ENCODE data around the gene PHF21A.

PHF21A gene

DNA sequence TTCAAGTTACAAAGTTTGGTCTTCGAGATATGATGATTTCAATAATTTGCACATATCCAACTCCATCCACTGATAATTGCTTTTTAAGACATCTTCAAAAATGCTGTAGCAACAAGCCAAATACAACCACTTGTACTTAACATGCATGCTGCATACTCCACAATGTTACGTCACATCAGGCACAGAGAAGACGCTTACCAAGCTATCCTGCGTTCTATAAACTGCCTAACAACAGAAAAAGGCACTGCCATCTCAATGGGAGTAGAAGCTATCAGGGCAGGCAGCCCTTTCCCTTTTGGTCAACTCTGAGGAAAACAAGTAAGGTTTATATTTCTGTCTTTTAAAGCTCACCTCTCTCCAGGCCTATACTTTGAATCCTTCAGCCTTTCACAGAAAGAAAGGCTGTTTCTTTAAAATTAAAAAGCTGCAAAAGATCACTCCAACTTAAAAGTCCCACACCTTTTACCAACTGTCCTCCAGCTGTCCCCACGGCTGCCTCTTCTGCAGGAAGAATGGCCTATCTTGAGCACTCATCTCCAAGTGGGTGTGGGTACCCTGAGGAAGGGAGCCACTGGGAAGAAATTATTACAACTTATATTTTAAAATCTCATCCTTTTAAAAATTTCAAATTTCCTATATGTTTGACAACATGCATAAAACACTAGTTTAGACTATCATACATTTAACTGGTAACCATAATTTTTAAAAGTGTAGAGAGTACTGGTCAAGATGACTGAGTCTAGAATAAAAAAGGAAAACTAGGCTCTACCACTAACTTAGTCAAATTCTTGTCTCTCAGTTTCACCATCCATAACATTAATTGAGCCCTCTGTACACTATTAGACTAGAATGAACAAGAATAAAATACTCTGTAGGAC is 14.5 kb downstream of the PHF21A start:
- Histone ChIP-seq H3K9me3 (ENCODE audit: low read length) (no peaks in the 10 kb centered on the region), H3K4me3 (ENCODE audit: low read depth in 1 of 2, low read length in 2 of 2) (no peak overlapping the region), H3K36me3 (ENCODE audit: insufficient read depth, low read length) (no peaks in the 10 kb centered on the region), H3K4me1 (ENCODE audit: insufficient read depth, low read length) (peaks cover 29% of the 10 kb centered on the region), H3K27me3 (ENCODE audit: control insufficient read depth in 1 of 2, insufficient read depth in 2 of 2, low read length in 2 of 2) (no peaks in the 10 kb centered on the region), H3K9ac (ENCODE audit: low read length) (no peak overlapping the region), H3K27ac (ENCODE audit: low read depth, low read length) (no peak overlapping the region)

DNA sequence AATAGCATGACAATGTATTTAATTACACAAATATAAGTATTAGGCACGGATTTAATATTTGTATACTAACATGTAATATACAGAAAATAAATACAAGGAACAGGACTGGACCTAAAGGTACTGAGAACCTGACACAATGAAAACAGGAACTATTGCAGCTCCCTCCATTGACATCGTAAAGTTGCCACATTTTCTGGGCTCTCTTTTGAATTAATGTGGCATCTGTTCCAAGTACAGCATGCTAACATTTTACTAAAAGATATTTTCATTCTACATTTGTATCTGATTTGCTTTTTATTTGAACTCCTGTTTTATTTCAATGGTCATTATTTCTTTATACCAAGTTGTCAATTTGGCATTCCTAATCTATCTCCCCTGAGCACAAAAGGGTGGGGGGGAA is 15.3 kb downstream of the PHF21A start:
- H3K9ac ChIP-seq (ENCODE audit: low read length), result no peak overlapping the region
- no peaks in the 10 kb centered on the region for H3K27me3 ChIP-seq (ENCODE audit: control insufficient read depth in 1 of 2, insufficient read depth in 2 of 2, low read length in 2 of 2)
- no peaks in the 10 kb centered on the region for H3K9me3 ChIP-seq (ENCODE audit: low read length)
- no peaks in the 10 kb centered on the region for H3K36me3 ChIP-seq (ENCODE audit: insufficient read depth, low read length)
- no peak overlapping the region for H3K27ac ChIP-seq (ENCODE audit: low read depth, low read length)
- peaks cover 29% of the 10 kb centered on the region for H3K4me1 ChIP-seq (ENCODE audit: insufficient read depth, low read length)
- H3K4me3 ChIP-seq (ENCODE audit: low read depth in 1 of 2, low read length in 2 of 2), result no peak overlapping the region

GRCh38 chr11:46105134-46105628 is 16.1 kb downstream of the PHF21A start:
- H3K9ac ChIP-seq (ENCODE audit: low read length), result no peak overlapping the region
- H3K36me3 ChIP-seq (ENCODE audit: insufficient read depth, low read length), result no peaks in the 10 kb centered on the region
- H3K4me3 ChIP-seq (ENCODE audit: low read depth in 1 of 2, low read length in 2 of 2), result no peak overlapping the region
- no peak overlapping the region for H3K27ac ChIP-seq (ENCODE audit: low read depth, low read length)
- H3K27me3 ChIP-seq (ENCODE audit: control insufficient read depth in 1 of 2, insufficient read depth in 2 of 2, low read length in 2 of 2), result no peaks in the 10 kb centered on the region
- H3K4me1 ChIP-seq (ENCODE audit: insufficient read depth, low read length), result peaks cover 29% of the 10 kb centered on the region
- no peaks in the 10 kb centered on the region for H3K9me3 ChIP-seq (ENCODE audit: low read length)

GRCh38 chr11:46102843-46103242 is 18.4 kb downstream of the PHF21A start:
- Histone ChIP-seq H3K27me3 (ENCODE audit: control insufficient read depth in 1 of 2, insufficient read depth in 2 of 2, low read length in 2 of 2) (no peaks in the 10 kb centered on the region), H3K27ac (ENCODE audit: low read depth, low read length) (no peak overlapping the region), H3K9me3 (ENCODE audit: low read length) (no peaks in the 10 kb centered on the region), H3K4me1 (ENCODE audit: insufficient read depth, low read length) (peaks cover 47% of the 10 kb centered on the region), H3K4me3 (ENCODE audit: low read depth in 1 of 2, low read length in 2 of 2) (no peak overlapping the region), H3K36me3 (ENCODE audit: insufficient read depth, low read length) (no peaks in the 10 kb centered on the region), H3K9ac (ENCODE audit: low read length) (no peak overlapping the region)

DNA sequence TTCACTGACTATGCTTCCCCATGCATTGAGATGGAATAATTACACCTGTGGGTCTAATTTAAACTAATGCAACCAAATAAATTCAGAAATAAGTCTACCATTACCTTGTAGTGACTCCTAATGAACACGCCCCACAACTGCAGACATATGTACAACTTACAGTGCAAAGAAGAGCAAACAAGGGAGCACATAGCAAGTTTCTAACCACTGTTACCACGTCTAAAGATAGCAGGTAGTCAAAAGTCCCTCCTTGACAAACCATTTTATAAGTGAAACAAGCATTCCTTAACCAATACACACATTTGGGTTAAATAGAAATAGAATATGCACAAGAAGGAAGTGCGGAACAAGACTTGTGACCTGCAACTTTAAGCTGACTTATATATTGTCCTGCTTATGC is 20.6 kb downstream of the PHF21A start:
- Histone ChIP-seq H3K4me1 (ENCODE audit: insufficient read depth, low read length) (peaks cover 37% of the 10 kb centered on the region), H3K36me3 (ENCODE audit: insufficient read depth, low read length) (no peaks in the 10 kb centered on the region), H3K27me3 (ENCODE audit: control insufficient read depth in 1 of 2, insufficient read depth in 2 of 2, low read length in 2 of 2) (no peaks in the 10 kb centered on the region), H3K27ac (ENCODE audit: low read depth, low read length) (no peak overlapping the region), H3K9me3 (ENCODE audit: low read length) (no peaks in the 10 kb centered on the region), H3K4me3 (ENCODE audit: low read depth in 1 of 2, low read length in 2 of 2) (no peak overlapping the region), H3K9ac (ENCODE audit: low read length) (no peak overlapping the region)

- Histone ChIP-seq H3K4me1 (ENCODE audit: insufficient read depth, low read length) (peaks cover 30% of the 10 kb centered on the region), H3K27me3 (ENCODE audit: control insufficient read depth in 1 of 2, insufficient read depth in 2 of 2, low read length in 2 of 2) (no peaks in the 10 kb centered on the region), H3K27ac (ENCODE audit: low read depth, low read length) (no peak overlapping the region), H3K4me3 (ENCODE audit: low read depth in 1 of 2, low read length in 2 of 2) (no peak overlapping the region), H3K9ac (ENCODE audit: low read length) (peak overlapping the region; percentile 7), H3K36me3 (ENCODE audit: insufficient read depth, low read length) (no peaks in the 10 kb centered on the region), H3K9me3 (ENCODE audit: low read length) (no peaks in the 10 kb centered on the region)
Observed at GRCh38 chr11:46099963-46100316, 21.3 kb downstream of the PHF21A start.

- H3K36me3 ChIP-seq (ENCODE audit: insufficient read depth, low read length), result peaks cover 9% of the 10 kb centered on the region
- no peak overlapping the region for H3K27ac ChIP-seq (ENCODE audit: low read depth, low read length)
- no peaks in the 10 kb centered on the region for H3K9me3 ChIP-seq (ENCODE audit: low read length)
- no peaks in the 10 kb centered on the region for H3K27me3 ChIP-seq (ENCODE audit: control insufficient read depth in 1 of 2, insufficient read depth in 2 of 2, low read length in 2 of 2)
- H3K4me1 ChIP-seq (ENCODE audit: insufficient read depth, low read length), result no peaks in the 10 kb centered on the region
- no peak overlapping the region for H3K4me3 ChIP-seq (ENCODE audit: low read depth in 1 of 2, low read length in 2 of 2)
- H3K9ac ChIP-seq (ENCODE audit: low read length), result no peak overlapping the region
Observed at GRCh38 chr11:46090375-46090774, 30.9 kb downstream of the PHF21A start.

DNA sequence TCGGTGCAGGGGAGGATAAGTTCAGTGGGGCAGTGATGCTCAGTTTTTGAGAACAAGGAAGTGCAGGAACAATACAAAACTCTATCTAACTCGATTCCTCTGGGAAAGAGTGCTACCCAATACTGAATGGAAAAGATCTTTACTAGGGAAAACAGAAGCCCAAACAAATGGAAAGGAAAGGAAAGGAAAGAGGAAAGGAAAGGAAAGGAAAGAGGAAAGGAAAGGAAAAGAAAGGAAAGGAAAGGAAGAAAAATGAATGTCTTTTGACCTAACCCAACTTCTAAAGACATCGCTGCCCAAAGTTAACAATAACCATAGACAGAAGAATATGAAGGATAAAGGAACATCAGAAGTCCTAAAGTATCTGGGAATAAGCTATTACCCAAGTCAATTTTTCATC is 41.6 kb downstream of the PHF21A start:
- no peak overlapping the region for H3K4me3 ChIP-seq (ENCODE audit: low read depth in 1 of 2, low read length in 2 of 2)
- peaks cover 18% of the 10 kb centered on the region for H3K36me3 ChIP-seq (ENCODE audit: insufficient read depth, low read length)
- no peak overlapping the region for H3K27ac ChIP-seq (ENCODE audit: low read depth, low read length)
- H3K9ac ChIP-seq (ENCODE audit: low read length), result no peak overlapping the region
- no peaks in the 10 kb centered on the region for H3K27me3 ChIP-seq (ENCODE audit: control insufficient read depth in 1 of 2, insufficient read depth in 2 of 2, low read length in 2 of 2)
- no peaks in the 10 kb centered on the region for H3K4me1 ChIP-seq (ENCODE audit: insufficient read depth, low read length)
- H3K9me3 ChIP-seq (ENCODE audit: low read length), result no peaks in the 10 kb centered on the region

GRCh38 chr11:46075928-46076327 is 45.3 kb downstream of the PHF21A start:
- no peak overlapping the region for H3K27ac ChIP-seq (ENCODE audit: low read depth, low read length)
- no peaks in the 10 kb centered on the region for H3K9me3 ChIP-seq (ENCODE audit: low read length)
- peaks cover 11% of the 10 kb centered on the region for H3K36me3 ChIP-seq (ENCODE audit: insufficient read depth, low read length)

GRCh38 chr11:46075168-46075567 is 46.1 kb downstream of the PHF21A start:
- H3K4me3 ChIP-seq (ENCODE audit: low read depth in 1 of 2, low read length in 2 of 2), result no peak overlapping the region
- H3K4me1 ChIP-seq (ENCODE audit: insufficient read depth, low read length), result peaks cover 19% of the 10 kb centered on the region
- no peaks in the 10 kb centered on the region for H3K9me3 ChIP-seq (ENCODE audit: low read length)
- no peaks in the 10 kb centered on the region for H3K27me3 ChIP-seq (ENCODE audit: control insufficient read depth in 1 of 2, insufficient read depth in 2 of 2, low read length in 2 of 2)
- peaks cover 11% of the 10 kb centered on the region for H3K36me3 ChIP-seq (ENCODE audit: insufficient read depth, low read length)
- no peak overlapping the region for H3K9ac ChIP-seq (ENCODE audit: low read length)
- no peak overlapping the region for H3K27ac ChIP-seq (ENCODE audit: low read depth, low read length)

More at GRCh38 chr11:46075928-46076327, 45.3 kb downstream of the PHF21A start:
- Histone ChIP-seq H3K4me1 (ENCODE audit: insufficient read depth, low read length) (peaks cover 16% of the 10 kb centered on the region), H3K27me3 (ENCODE audit: control insufficient read depth in 1 of 2, insufficient read depth in 2 of 2, low read length in 2 of 2) (no peaks in the 10 kb centered on the region), H3K4me3 (ENCODE audit: low read depth in 1 of 2, low read length in 2 of 2) (no peak overlapping the region), H3K9ac (ENCODE audit: low read length) (no peak overlapping the region)

DNA sequence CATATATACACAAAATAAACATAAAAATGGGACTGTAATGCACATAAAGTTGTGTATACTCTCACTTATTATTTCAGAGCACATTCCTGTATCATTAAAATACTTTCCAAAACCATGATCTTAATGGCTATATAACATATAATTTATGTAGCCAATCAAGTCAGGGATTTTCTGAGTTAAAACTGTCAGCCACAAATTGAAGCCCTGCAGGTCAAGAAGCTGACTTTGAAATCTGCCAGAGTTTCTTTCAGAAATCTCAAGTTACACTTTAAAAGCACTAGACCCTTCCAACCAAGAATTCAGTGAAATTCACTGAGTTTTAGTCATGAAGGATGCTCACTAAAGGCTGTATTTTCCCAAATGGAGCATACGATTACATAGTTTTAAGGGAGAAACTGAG is 47.6 kb downstream of the PHF21A start:
- no peaks in the 10 kb centered on the region for H3K27me3 ChIP-seq (ENCODE audit: control insufficient read depth in 1 of 2, insufficient read depth in 2 of 2, low read length in 2 of 2)
- peaks cover 19% of the 10 kb centered on the region for H3K4me1 ChIP-seq (ENCODE audit: insufficient read depth, low read length)
- peaks cover 11% of the 10 kb centered on the region for H3K36me3 ChIP-seq (ENCODE audit: insufficient read depth, low read length)
- no peak overlapping the region for H3K9ac ChIP-seq (ENCODE audit: low read length)
- no peak overlapping the region for H3K4me3 ChIP-seq (ENCODE audit: low read depth in 1 of 2, low read length in 2 of 2)
- H3K27ac ChIP-seq (ENCODE audit: low read depth, low read length), result no peak overlapping the region
- H3K9me3 ChIP-seq (ENCODE audit: low read length), result no peaks in the 10 kb centered on the region

Measured in muscle layer of colon (tissue), 2 donors.